ENCODE data around the gene ADGRD1.

Gene ADGRD1

GRCh38 chr12:130972586-130972950 is 18.9 kb downstream of the ADGRD1 start:
- WGBS, 2 experiments = 93 to 97% methylated on average over 9 of the region's 9 CpGs
- no peaks in the 10 kb centered on the region for H3K36me3 ChIP-seq (ENCODE audit: control insufficient read depth, insufficient read depth, low read length)
- no peaks in the 10 kb centered on the region for H3K9me3 ChIP-seq (ENCODE audit: control insufficient read depth, low read length)
- H3K27me3 ChIP-seq (ENCODE audit: control insufficient read depth, insufficient read depth, low read length, poor library complexity, severe bottlenecking) = no peaks in the 10 kb centered on the region
- no peaks in the 10 kb centered on the region for H3K4me1 ChIP-seq (ENCODE audit: control insufficient read depth, insufficient read depth, low read length)
- H3K4me3 ChIP-seq (ENCODE audit: insufficient read depth, low read depth, low read length) = no peak overlapping the region
- no peak overlapping the region for H3K27ac ChIP-seq (ENCODE audit: insufficient read depth, low read depth, low read length, poor library complexity, severe bottlenecking)

GRCh38 chr12:130973109-130973508 is 19.4 kb downstream of the ADGRD1 start:
- Histone ChIP-seq H3K27me3 (ENCODE audit: control insufficient read depth, insufficient read depth, low read length, poor library complexity, severe bottlenecking) (no peaks in the 10 kb centered on the region), H3K27ac (ENCODE audit: insufficient read depth, low read depth, low read length, poor library complexity, severe bottlenecking) (no peak overlapping the region), H3K9me3 (ENCODE audit: control insufficient read depth, low read length) (no peaks in the 10 kb centered on the region), H3K4me3 (ENCODE audit: insufficient read depth, low read depth, low read length) (no peak overlapping the region), H3K36me3 (ENCODE audit: control insufficient read depth, insufficient read depth, low read length) (no peaks in the 10 kb centered on the region), H3K4me1 (ENCODE audit: control insufficient read depth, insufficient read depth, low read length) (no peaks in the 10 kb centered on the region)
- WGBS, 2 experiments = 94 to 95% methylated on average over 11 of the region's 11 CpGs

DNA sequence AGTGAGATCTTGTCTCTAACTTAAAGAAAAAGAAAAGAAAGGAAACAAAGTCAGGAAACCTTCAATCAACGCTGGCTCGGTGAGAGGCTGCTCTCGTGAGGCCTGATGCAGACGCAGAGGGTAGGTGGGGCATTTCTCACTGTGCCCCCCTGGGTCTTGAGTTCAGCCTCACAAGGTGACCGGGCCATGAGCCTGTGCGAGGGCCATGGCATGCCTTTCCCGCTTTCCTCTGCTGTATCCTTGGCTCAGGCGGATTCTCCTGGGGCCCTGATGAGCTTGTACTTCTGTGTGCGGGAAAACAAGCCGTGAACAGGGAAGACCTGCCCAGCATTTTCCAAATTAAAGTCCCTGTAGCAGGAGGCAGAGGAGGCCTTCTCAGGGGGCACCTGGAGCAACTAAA is 20.2 kb downstream of the ADGRD1 start:
- Histone ChIP-seq H3K4me1 (ENCODE audit: control insufficient read depth, insufficient read depth, low read length) (no peaks in the 10 kb centered on the region), H3K27me3 (ENCODE audit: control insufficient read depth, insufficient read depth, low read length, poor library complexity, severe bottlenecking) (no peaks in the 10 kb centered on the region), H3K9me3 (ENCODE audit: control insufficient read depth, low read length) (no peaks in the 10 kb centered on the region), H3K27ac (ENCODE audit: insufficient read depth, low read depth, low read length, poor library complexity, severe bottlenecking) (no peak overlapping the region), H3K36me3 (ENCODE audit: control insufficient read depth, insufficient read depth, low read length) (no peaks in the 10 kb centered on the region), H3K4me3 (ENCODE audit: insufficient read depth, low read depth, low read length) (no peak overlapping the region)
- WGBS, 2 experiments = 93 to 94% methylated on average over 10 of the region's 10 CpGs

DNA sequence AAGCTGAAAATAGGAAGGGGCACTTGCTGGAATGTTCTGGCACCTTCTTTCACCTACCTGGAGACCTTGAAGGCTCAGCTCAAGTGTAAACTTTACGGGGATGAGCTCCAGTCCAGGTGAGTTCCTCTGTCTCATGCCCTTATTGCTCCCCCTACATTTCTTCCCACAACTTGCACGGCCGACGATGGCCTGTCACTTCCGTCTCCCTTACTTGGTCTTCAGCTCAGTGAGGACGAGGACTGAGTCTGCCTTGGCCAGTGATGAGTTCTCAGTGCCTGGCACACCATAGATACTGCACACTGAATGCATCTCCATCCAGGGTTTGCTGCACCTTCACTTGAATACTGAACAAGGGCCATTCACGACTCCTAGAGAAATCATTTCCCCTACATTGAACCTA is 21.4 kb downstream of the ADGRD1 start:
- no peaks in the 10 kb centered on the region for H3K4me1 ChIP-seq (ENCODE audit: control insufficient read depth, insufficient read depth, low read length)
- no peak overlapping the region for H3K4me3 ChIP-seq (ENCODE audit: insufficient read depth, low read depth, low read length)
- no peak overlapping the region for H3K27ac ChIP-seq (ENCODE audit: insufficient read depth, low read depth, low read length, poor library complexity, severe bottlenecking)
- no peaks in the 10 kb centered on the region for H3K36me3 ChIP-seq (ENCODE audit: control insufficient read depth, insufficient read depth, low read length)
- H3K9me3 ChIP-seq (ENCODE audit: control insufficient read depth, low read length) = no peaks in the 10 kb centered on the region
- 77 to 88% methylated on average over 6 to 7 of the region's 7 CpGs for WGBS, 2 experiments
- H3K27me3 ChIP-seq (ENCODE audit: control insufficient read depth, insufficient read depth, low read length, poor library complexity, severe bottlenecking) = no peaks in the 10 kb centered on the region

GRCh38 chr12:130976171-130976720 is 22.5 kb downstream of the ADGRD1 start:
- Histone ChIP-seq H3K27me3 (ENCODE audit: control insufficient read depth, insufficient read depth, low read length, poor library complexity, severe bottlenecking) (no peaks in the 10 kb centered on the region), H3K27ac (ENCODE audit: insufficient read depth, low read depth, low read length, poor library complexity, severe bottlenecking) (no peak overlapping the region), H3K36me3 (ENCODE audit: control insufficient read depth, insufficient read depth, low read length) (no peaks in the 10 kb centered on the region), H3K4me3 (ENCODE audit: insufficient read depth, low read depth, low read length) (no peak overlapping the region), H3K4me1 (ENCODE audit: control insufficient read depth, insufficient read depth, low read length) (no peaks in the 10 kb centered on the region), H3K9me3 (ENCODE audit: control insufficient read depth, low read length) (no peaks in the 10 kb centered on the region)
- WGBS, 2 experiments = 94% methylated on average over 15 of the region's 15 CpGs

GRCh38 chr12:130977046-130977742 is 23.5 kb downstream of the ADGRD1 start:
- H3K9me3 ChIP-seq (ENCODE audit: control insufficient read depth, low read length) = no peaks in the 10 kb centered on the region
- no peaks in the 10 kb centered on the region for H3K36me3 ChIP-seq (ENCODE audit: control insufficient read depth, insufficient read depth, low read length)
- H3K27me3 ChIP-seq (ENCODE audit: control insufficient read depth, insufficient read depth, low read length, poor library complexity, severe bottlenecking) = no peaks in the 10 kb centered on the region
- no peaks in the 10 kb centered on the region for H3K4me1 ChIP-seq (ENCODE audit: control insufficient read depth, insufficient read depth, low read length)
- WGBS, 2 experiments = 85 to 88% methylated on average over 17 of the region's 17 CpGs
- H3K27ac ChIP-seq (ENCODE audit: insufficient read depth, low read depth, low read length, poor library complexity, severe bottlenecking) = no peak overlapping the region
- H3K4me3 ChIP-seq (ENCODE audit: insufficient read depth, low read depth, low read length) = no peak overlapping the region

DNA sequence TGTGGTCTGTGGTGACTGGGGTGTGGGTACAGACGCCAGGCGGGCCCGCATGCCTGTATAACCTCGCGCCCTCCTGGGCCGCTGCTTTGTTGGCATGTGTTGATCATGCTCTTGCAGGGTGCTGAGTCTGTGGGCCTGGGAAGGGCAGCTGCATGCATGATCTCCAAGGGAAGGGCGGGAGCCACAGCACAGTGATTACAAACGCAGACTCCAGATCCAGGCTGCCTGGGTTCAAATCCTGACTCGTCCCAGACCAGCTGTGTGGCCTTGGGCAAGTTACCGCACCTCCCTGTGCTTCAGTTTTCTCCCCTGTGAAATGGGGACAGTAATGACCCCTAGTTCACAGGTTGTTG is 24.0 kb downstream of the ADGRD1 start:
- Histone ChIP-seq H3K36me3 (ENCODE audit: control insufficient read depth, insufficient read depth, low read length) (no peaks in the 10 kb centered on the region), H3K27ac (ENCODE audit: insufficient read depth, low read depth, low read length, poor library complexity, severe bottlenecking) (no peak overlapping the region), H3K4me3 (ENCODE audit: insufficient read depth, low read depth, low read length) (no peak overlapping the region), H3K4me1 (ENCODE audit: control insufficient read depth, insufficient read depth, low read length) (no peaks in the 10 kb centered on the region), H3K9me3 (ENCODE audit: control insufficient read depth, low read length) (no peaks in the 10 kb centered on the region), H3K27me3 (ENCODE audit: control insufficient read depth, insufficient read depth, low read length, poor library complexity, severe bottlenecking) (no peaks in the 10 kb centered on the region)
- 91 to 96% methylated on average over 10 of the region's 10 CpGs for WGBS, 2 experiments

DNA sequence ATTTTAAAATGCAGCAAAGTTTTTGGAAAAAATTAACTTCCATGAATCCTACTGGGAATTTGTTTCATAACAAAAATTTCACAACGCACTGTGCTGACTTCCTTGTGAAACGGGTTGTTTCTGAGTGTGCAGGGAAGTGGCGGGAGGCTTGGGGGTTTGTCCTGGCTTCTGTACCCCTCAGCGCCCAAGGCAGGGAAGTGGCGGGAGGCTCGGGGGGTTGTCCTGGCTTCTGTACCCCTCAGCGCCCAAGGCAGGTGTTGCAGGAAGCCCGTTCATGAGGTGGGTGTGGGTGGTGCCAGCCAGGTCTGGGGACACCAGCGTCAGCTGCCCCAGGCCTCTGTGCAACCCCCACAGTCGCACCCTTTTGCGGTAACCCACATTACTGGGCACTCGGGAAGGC is 25.1 kb downstream of the ADGRD1 start:
- Histone ChIP-seq H3K4me1 (ENCODE audit: control insufficient read depth, insufficient read depth, low read length) (no peaks in the 10 kb centered on the region), H3K27ac (ENCODE audit: insufficient read depth, low read depth, low read length, poor library complexity, severe bottlenecking) (no peak overlapping the region), H3K36me3 (ENCODE audit: control insufficient read depth, insufficient read depth, low read length) (no peaks in the 10 kb centered on the region), H3K9me3 (ENCODE audit: control insufficient read depth, low read length) (no peaks in the 10 kb centered on the region), H3K4me3 (ENCODE audit: insufficient read depth, low read depth, low read length) (no peak overlapping the region), H3K27me3 (ENCODE audit: control insufficient read depth, insufficient read depth, low read length, poor library complexity, severe bottlenecking) (no peaks in the 10 kb centered on the region)
- 93 to 95% methylated on average over 12 of the region's 12 CpGs for WGBS, 2 experiments

- Histone ChIP-seq H3K4me3 (ENCODE audit: insufficient read depth, low read depth, low read length) (no peak overlapping the region), H3K9me3 (ENCODE audit: control insufficient read depth, low read length) (no peaks in the 10 kb centered on the region), H3K27ac (ENCODE audit: insufficient read depth, low read depth, low read length, poor library complexity, severe bottlenecking) (no peak overlapping the region), H3K27me3 (ENCODE audit: control insufficient read depth, insufficient read depth, low read length, poor library complexity, severe bottlenecking) (no peaks in the 10 kb centered on the region), H3K36me3 (ENCODE audit: control insufficient read depth, insufficient read depth, low read length) (no peaks in the 10 kb centered on the region), H3K4me1 (ENCODE audit: control insufficient read depth, insufficient read depth, low read length) (no peaks in the 10 kb centered on the region)
- 85 to 87% methylated on average over 11 of the region's 11 CpGs for WGBS, 2 experiments
These were observed 27.5 kb downstream of the ADGRD1 start for GRCh38 chr12:130981074-130981742.

DNA sequence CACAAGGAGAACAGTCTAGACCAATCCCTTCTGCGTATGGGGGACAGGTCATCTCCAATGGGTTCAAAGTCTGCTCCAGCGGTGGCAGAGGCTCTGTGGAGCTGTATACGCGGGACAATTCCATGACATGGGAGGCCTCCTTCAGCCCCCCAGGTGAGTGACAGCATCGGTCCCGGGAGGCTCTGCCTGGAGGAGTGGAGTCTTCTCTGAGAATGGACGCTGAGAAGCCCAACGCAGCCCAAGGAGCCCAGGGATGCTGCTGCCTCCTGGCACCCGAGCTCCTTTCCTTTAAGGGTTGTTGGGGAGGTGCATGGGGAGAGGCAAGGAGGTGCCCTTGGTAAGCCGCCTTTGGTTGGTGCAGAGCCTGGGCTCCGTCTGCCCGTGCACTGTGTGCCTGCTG is 28.2 kb downstream of the ADGRD1 start:
- H3K36me3 ChIP-seq (ENCODE audit: control insufficient read depth, insufficient read depth, low read length) = no peaks in the 10 kb centered on the region
- no peak overlapping the region for H3K27ac ChIP-seq (ENCODE audit: insufficient read depth, low read depth, low read length, poor library complexity, severe bottlenecking)
- no peak overlapping the region for H3K4me3 ChIP-seq (ENCODE audit: insufficient read depth, low read depth, low read length)
- no peaks in the 10 kb centered on the region for H3K27me3 ChIP-seq (ENCODE audit: control insufficient read depth, insufficient read depth, low read length, poor library complexity, severe bottlenecking)
- 91 to 94% methylated on average over 12 of the region's 12 CpGs for WGBS, 2 experiments
- H3K4me1 ChIP-seq (ENCODE audit: control insufficient read depth, insufficient read depth, low read length) = no peaks in the 10 kb centered on the region
- no peaks in the 10 kb centered on the region for H3K9me3 ChIP-seq (ENCODE audit: control insufficient read depth, low read length)

All from ectodermal cell (in vitro differentiated cells).